Mononuclear cell (primary cell): ENCODE data around the gene PPM1L. TPM values are rescaled to one million over a fixed set of nuclear protein-coding genes. Genes with fewer than 3 reads are reported as not detected.
"Not testable (repeated sequence)": the region's sequence is repeated elsewhere in the genome, so short reads cannot be mapped to it uniquely, and the experiment has no call there.

Experiments used
- H3K27me3 ChIP-seq: 2 replicates; pipeline ENCODE4 v1.6.0; 2011; ENCODE audit warnings: low read length, control low read depth; ENCODE audit not compliant: insufficient read depth
- H3K4me1 ChIP-seq: 2 replicates; pipeline ENCODE4 v1.5.1; 2011; ENCODE audit warnings: mild to moderate bottlenecking, low read length, control low read depth; ENCODE audit not compliant: insufficient read depth
- H3K4me3 ChIP-seq: 2 replicates; pipeline ENCODE4 v1.5.1; 2011; ENCODE audit warnings: mild to moderate bottlenecking, low read length, moderate library complexity
- H3K9me3 ChIP-seq: 2 replicates; pipeline ENCODE4 v1.5.1; 2011; ENCODE audit warnings: low read depth, mild to moderate bottlenecking, control low read depth, low read length
- total RNA-seq: library from RNA; depleted of rRNA; stranded (reverse); fragments of >200 nt; gene quantifications from one replicate; pipeline ENCODE4 v1.2.3, GENCODE V29; 2012

The PPM1L gene
- 14.5 TPM for total RNA-seq

DNA sequence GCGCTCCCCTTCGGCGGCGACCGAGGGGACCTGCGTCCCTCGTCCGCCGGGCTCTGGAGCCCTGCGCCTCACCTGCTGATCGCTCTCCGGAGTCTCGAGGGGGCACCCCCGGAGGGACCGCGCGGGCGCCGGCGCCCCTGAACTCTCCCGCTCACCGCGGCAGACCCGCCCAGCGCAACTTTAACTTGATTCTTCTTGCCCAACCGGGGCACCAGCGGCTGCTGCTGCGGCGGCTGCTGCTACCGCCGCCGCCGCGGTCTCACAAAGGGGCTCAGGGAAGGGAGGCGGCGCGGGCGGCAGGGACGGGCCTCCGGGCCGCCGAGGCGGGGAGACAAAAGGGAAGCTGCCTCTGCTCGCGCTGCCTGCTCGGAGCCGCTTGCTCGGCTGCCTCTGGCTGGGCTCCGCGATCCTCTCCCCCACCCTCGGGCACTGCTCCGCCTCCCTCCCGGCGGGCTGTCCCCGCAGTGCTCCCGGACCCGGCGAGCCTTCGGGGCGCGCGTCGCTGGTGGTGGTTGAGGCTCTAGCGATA, at the start of gene PPM1L:
PPM1L (plus strand) TSS at position 456 of the 529 bp plus-strand sequence.
- Histone ChIP-seq H3K4me1 (peaks cover 33% of the 10 kb centered on the region), H3K4me3 (peak within 1 kb of the TSS; percentile 52)

GRCh38 chr3:160707187-160707794, 48.7 kb upstream of the PPM1L start:
- Histone ChIP-seq H3K4me3 (no peak overlapping the region), H3K27me3 (peaks cover 18% of the 10 kb centered on the region), H3K4me1 (no peaks in the 10 kb centered on the region), H3K9me3 (no peaks in the 10 kb centered on the region)

More for the DNA sequence above, at the start of gene PPM1L:
- no peaks in the 10 kb centered on the region for H3K9me3 ChIP-seq
- H3K27me3 ChIP-seq, result peaks cover 9% of the 10 kb centered on the region

DNA sequence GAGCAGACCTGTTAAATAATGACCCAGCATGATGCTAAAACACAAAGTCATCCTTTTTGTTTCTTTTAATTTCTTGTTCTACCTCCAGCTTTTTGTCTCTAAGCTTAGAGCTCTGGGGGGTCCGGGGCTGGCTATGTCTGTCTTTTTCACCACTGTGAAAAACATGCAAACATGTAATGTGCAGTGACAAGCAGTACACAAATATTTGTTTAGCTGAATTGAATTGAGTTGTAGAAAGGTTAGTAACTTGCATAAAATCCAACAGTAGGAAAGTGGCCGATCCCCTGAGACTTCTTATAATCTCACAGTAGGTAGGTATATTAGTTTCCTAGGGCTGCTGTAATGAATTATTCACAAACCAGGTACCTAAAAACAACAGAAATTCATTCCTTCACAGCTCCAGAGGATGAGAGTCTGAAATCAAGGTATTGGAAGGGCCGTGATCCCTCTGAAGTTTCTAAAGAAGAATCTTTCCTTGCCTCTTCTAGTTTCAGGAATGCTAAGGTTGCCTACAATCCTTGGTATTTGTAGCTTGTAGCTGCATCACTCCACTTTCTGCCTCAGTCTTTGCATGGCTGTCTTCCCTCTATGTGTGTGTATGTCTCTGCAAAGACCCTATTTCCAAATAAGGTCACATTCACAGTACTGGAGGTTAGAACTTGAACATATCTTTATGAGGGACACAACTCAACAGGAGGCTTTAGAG, 46.4 kb upstream of the PPM1L start:
- Histone ChIP-seq H3K9me3 (no peaks in the 10 kb centered on the region), H3K27me3 (peaks cover 18% of the 10 kb centered on the region), H3K4me1 (no peaks in the 10 kb centered on the region), H3K4me3 (no peak overlapping the region)

GRCh38 chr3:160713144-160713543, 42.9 kb upstream of the PPM1L start:
- not testable (repeated sequence) for H3K4me3 ChIP-seq, H3K4me1 ChIP-seq, H3K9me3 ChIP-seq
- peaks cover 15% of the 10 kb centered on the region for H3K27me3 ChIP-seq

GRCh38 chr3:160719710-160720109, 36.3 kb upstream of the PPM1L start:
- peaks cover 3% of the 10 kb centered on the region for H3K27me3 ChIP-seq
- no peaks in the 10 kb centered on the region for H3K4me1 ChIP-seq
- no peaks in the 10 kb centered on the region for H3K9me3 ChIP-seq

DNA sequence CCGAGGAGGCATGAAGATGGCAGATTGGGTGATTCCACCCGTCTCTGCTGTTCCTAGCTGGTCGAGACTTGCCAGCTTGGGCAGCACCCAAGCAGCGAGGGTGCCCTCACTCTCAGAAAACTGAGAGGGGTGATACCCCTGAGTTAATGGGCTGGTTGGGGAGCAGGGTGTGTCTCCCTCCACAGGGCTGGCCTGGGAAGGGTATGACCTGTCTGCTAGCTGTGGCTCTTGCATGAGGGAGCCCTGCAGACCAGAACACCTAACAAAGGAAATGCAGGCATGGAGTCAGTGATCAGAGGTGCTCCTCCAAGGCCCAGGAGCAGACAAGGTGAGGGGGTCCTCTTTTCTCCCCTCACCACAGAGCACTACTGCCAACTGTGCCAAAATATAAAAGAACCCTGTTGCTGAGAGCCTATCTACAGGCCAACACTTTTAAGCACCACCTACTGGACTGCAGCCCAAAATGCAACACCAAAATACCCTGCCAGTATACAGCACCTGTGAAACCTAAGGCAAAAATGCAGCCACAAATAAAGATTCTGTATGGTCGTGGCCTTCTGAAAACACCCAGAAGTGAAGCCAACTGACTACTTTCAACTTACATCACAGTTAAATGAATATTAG, 35.8 kb upstream of the PPM1L start:
- Histone ChIP-seq H3K9me3 (no peaks in the 10 kb centered on the region), H3K4me3 (no peak overlapping the region), H3K4me1 (no peaks in the 10 kb centered on the region), H3K27me3 (peaks cover 3% of the 10 kb centered on the region)

More at GRCh38 chr3:160719710-160720109, 36.3 kb upstream of the PPM1L start:
- no peak overlapping the region for H3K4me3 ChIP-seq

DNA sequence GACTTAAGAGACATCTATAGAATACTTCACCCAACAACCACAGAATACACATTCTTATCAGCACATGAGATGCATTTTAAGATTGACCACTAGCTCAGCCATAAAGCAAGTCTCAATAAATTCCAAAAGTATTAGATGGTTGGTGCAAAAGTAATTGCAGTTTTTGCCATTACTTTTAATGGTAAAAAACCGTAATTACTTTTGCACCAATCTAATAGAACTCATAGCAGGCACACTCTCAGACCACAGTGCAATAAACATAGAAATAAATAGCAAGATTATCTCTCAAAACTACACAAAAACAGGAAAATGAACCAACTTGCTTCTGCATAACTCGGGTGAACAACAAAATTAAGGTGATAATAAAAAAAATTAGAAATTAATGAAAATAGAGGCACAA, 33.7 kb upstream of the PPM1L start:
- Histone ChIP-seq H3K4me3 (no peak overlapping the region), H3K4me1 (no peaks in the 10 kb centered on the region), H3K9me3 (no peaks in the 10 kb centered on the region), H3K27me3 (peaks cover 3% of the 10 kb centered on the region)

- H3K4me3 ChIP-seq, result no peak overlapping the region
- no peaks in the 10 kb centered on the region for H3K4me1 ChIP-seq
- H3K27me3 ChIP-seq, result peaks cover 3% of the 10 kb centered on the region
- H3K9me3 ChIP-seq, result no peaks in the 10 kb centered on the region
Observed at GRCh38 chr3:160725338-160725737, 30.7 kb upstream of the PPM1L start.

GRCh38 chr3:160735826-160736225, 20.2 kb upstream of the PPM1L start:
- Histone ChIP-seq H3K9me3 (no peaks in the 10 kb centered on the region), H3K4me1 (no peaks in the 10 kb centered on the region), H3K4me3 (no peak overlapping the region), H3K27me3 (no peaks in the 10 kb centered on the region)

DNA sequence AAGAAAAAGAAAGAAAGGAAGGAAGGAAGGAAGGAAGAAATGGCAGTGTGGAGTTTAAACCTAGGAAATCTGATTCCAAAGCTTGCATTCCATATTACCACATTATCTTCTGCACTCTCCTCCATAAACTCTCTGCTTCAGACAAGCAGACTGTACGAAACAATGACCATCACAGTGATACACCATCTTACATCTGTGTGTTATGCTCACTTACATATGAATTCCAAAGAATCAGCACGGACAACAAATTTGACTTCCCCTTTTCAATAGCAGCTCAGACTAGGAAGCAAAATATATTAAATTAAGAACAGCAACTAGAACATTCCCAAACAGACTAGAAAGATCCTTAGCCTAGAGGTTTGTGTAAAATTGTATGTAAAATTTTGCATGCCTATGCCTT, 18.0 kb upstream of the PPM1L start:
- Histone ChIP-seq H3K4me1 (no peaks in the 10 kb centered on the region), H3K27me3 (no peaks in the 10 kb centered on the region), H3K9me3 (no peaks in the 10 kb centered on the region), H3K4me3 (no peak overlapping the region)

DNA sequence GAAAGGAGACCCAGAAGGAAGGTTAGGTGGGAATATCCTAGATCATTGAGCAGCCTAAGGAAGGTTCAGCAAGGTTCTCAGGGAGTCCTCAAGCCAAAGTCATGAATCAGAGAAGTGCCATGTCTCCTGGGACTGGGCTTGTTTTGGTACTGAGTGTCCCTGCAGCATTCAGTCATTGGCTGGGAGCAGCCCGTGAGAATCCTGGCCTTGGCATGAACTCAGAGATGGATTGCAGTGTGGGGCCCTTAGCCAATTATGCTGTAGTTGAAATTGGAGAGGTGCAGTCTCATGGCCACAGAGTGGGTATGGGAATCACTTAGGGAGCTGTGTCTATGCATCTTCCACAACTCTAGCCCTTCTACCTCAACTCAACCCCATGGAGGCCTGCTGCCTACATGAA, 17.0 kb upstream of the PPM1L start:
- Histone ChIP-seq H3K9me3 (no peaks in the 10 kb centered on the region), H3K4me3 (no peak overlapping the region), H3K27me3 (no peaks in the 10 kb centered on the region)

DNA sequence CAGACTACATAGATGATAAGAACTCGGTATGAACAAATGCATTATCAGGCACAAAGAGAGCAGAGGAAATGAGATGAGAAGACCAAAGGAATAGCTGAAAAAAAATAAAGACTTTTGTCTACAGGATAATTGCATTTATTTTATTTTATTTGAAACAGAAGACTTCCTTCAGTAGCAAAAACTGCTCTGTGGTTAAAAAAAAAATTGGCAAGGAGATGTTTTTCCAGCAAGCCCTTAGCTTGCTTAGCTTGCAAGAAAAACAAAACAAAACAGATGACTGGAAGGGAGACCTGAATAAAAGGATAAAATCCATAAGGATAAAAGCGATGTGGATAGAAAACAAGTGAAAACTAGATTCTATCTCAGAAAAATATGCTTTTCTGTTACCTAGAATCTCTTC, 9.1 kb upstream of the PPM1L start:
- H3K27me3 ChIP-seq, result no peaks in the 10 kb centered on the region
- H3K4me3 ChIP-seq, result no peak overlapping the region
- H3K4me1 ChIP-seq, result no peaks in the 10 kb centered on the region
- no peaks in the 10 kb centered on the region for H3K9me3 ChIP-seq

More for the DNA sequence above, 17.0 kb upstream of the PPM1L start:
- no peaks in the 10 kb centered on the region for H3K4me1 ChIP-seq

- no peak overlapping the region for H3K4me3 ChIP-seq
Observed at GRCh38 chr3:160747422-160747821, 8.6 kb upstream of the PPM1L start.

DNA sequence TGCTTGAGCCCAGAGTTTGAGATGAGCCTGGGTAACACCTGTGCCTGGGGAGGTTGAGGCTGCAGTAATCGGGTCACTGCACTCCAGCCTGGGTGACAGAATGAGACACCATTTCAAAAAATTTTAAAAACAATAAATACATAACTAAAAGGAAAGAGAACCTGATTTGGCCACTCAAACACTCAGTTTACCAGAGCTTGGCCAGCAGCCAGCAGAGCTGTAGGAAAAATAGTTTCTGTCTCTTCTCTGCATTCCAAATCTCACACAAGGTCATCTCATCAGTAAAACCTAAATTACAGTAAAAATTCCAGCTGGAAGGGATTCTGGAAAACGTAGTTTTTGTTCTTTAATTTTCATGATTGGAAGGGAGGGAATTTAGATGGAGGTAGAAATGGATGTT, 7.8 kb upstream of the PPM1L start:
- Histone ChIP-seq H3K9me3 (no peaks in the 10 kb centered on the region), H3K4me1 (no peaks in the 10 kb centered on the region), H3K4me3 (no peak overlapping the region), H3K27me3 (no peaks in the 10 kb centered on the region)

More at GRCh38 chr3:160747422-160747821, 8.6 kb upstream of the PPM1L start:
- Histone ChIP-seq H3K9me3 (no peaks in the 10 kb centered on the region), H3K4me1 (no peaks in the 10 kb centered on the region), H3K27me3 (no peaks in the 10 kb centered on the region)

- no peaks in the 10 kb centered on the region for H3K27me3 ChIP-seq
- H3K9me3 ChIP-seq, result no peaks in the 10 kb centered on the region
- no peak overlapping the region for H3K4me3 ChIP-seq
- peaks cover 3% of the 10 kb centered on the region for H3K4me1 ChIP-seq
Observed at GRCh38 chr3:160748787-160749186, 7.2 kb upstream of the PPM1L start.
